ENCODE measurements around the gene FAM221B. TPM values are rescaled to one million over a fixed set of nuclear protein-coding genes. Genes with fewer than 3 reads are reported as not detected.

The FAM221B gene
- total and polyA plus RNA-seq, 7 experiments from 2014 or later: 0.32 TPM; not detected in 6

GRCh38 chr9:35778496-35778895 lies 50.0 kb downstream of the FAM221B start:
- Mint-ChIP-seq H3K27ac (peak overlapping the region in 2 of 9 donors; percentile 11 to 23), H3K27me3 (no peaks in the 10 kb centered on the region), H3K36me3 (peaks cover 2 to 25% (median 10%) of the 10 kb centered on the region in 5 donors), H3K9me3 (no peaks in the 10 kb centered on the region), H3K4me3 (no peak overlapping the region), H3K4me1 (peaks cover 0 to 19% (median 4%) of the 10 kb centered on the region in 7 donors)
- H3K27ac ChIP-seq (ENCODE audit: low read depth, low read length): no peak overlapping the region
- ChIA-PET POLR2A (interaction anchor here (0.6 to 0.8 kb wide), 2 partner anchors 27 to 136 kb away, joined by 3 read pairs; no protein-coding TSS in a partner anchor), CTCF (interaction anchor here (1.0 to 1.1 kb wide), 2 partner anchors 9 to 104 kb away, joined by 4 read pairs; no protein-coding TSS in a partner anchor)
- H3K9me3 ChIP-seq (ENCODE audit: control insufficient read depth in 2 of 3, low read length in 3 of 3): no peaks in the 10 kb centered on the region
- H3K4me3 ChIP-seq (ENCODE audit: low read length): no peak overlapping the region
- H3K27me3 ChIP-seq (ENCODE audit: control insufficient read depth in 2 of 2, insufficient read depth in 2 of 2, low read length in 2 of 2): no peaks in the 10 kb centered on the region
- no peaks in the 10 kb centered on the region for H3K4me1 ChIP-seq (ENCODE audit: control insufficient read depth in 2 of 2, insufficient read depth in 2 of 2, low read length in 2 of 2)
- ATAC-seq (no peak), DNase-seq (no peak)
- intact Hi-C loops (cut with micrococcal nuclease): no loop called here
- H3K36me3 ChIP-seq (ENCODE audit: control insufficient read depth in 2 of 3, insufficient read depth in 3 of 3, low read length in 3 of 3): peaks cover 0 to 3% (median 0%) of the 10 kb centered on the region in 3 experiments

GRCh38 chr9:35776018-35776417 lies 52.5 kb downstream of the FAM221B start:
- no peaks in the 10 kb centered on the region for H3K9me3 ChIP-seq (ENCODE audit: control insufficient read depth in 2 of 3, low read length in 3 of 3)
- no peak overlapping the region for H3K4me3 ChIP-seq (ENCODE audit: low read length)
- Mint-ChIP-seq H3K9me3 (no peaks in the 10 kb centered on the region), H3K27me3 (no peaks in the 10 kb centered on the region), H3K27ac (no peak overlapping the region), H3K36me3 (peaks cover 0 to 17% (median 7%) of the 10 kb centered on the region in 5 donors), H3K4me3 (no peak overlapping the region), H3K4me1 (peaks cover 0 to 19% (median 3%) of the 10 kb centered on the region in 7 donors)
- DNase-seq (no peak), ATAC-seq (no peak)
- ChIA-PET POLR2A (interaction anchor here (1.4 kb wide), 1 partner anchor 36 kb away, joined by 4 read pairs; the partner anchor contains the start of gene SPAG8), CTCF (interaction anchor here (0.6 to 0.8 kb wide), 2 partner anchors 45 to 117 kb away, joined by 3 to 4 read pairs; no protein-coding TSS in a partner anchor)
- no peaks in the 10 kb centered on the region for H3K27me3 ChIP-seq (ENCODE audit: control insufficient read depth in 2 of 2, insufficient read depth in 2 of 2, low read length in 2 of 2)
- intact Hi-C loops (cut with micrococcal nuclease): no loop called here
- no peaks in the 10 kb centered on the region for H3K4me1 ChIP-seq (ENCODE audit: control insufficient read depth in 2 of 2, insufficient read depth in 2 of 2, low read length in 2 of 2)
- peaks cover 0 to 3% (median 0%) of the 10 kb centered on the region in 3 experiments for H3K36me3 ChIP-seq (ENCODE audit: control insufficient read depth in 2 of 3, insufficient read depth in 3 of 3, low read length in 3 of 3)
- H3K27ac ChIP-seq (ENCODE audit: low read depth, low read length): no peak overlapping the region

DNA sequence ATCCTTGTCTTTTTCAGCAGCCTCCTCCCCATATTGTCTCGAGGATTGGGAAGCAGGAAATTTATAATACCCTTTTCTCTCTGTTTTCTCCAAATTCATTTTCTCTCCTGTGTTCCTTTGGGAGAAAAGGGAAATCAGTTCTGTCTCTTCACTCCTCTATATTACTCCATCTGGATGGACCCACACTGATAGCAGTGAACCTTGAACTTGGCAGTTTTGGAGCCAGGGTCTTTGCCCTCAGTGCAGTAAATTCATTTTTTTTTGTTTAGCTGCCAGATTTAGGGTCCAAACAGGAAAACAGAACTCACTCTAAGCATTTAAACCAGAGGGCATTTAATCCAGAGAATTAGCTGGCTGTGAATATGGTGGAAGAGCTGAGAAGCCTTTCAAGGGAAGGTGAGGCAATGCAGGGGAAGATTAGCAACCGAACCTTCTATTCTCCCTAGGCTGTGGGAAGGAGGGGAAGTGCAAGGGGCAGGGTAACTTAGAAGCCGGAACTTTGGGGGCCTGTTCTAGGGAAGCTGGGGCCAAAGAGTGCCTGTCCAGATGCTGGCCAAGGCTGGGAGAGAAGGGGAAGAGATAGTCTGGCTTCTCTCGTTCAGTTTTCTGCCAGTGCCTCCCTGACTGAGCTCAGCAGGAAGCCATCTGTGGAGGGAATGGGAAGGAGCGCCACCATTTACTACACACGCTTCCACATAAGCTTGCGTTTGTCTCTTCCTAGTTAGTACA lies 53.5 kb downstream of the FAM221B start:
- intact Hi-C loops (cut with micrococcal nuclease): loop anchor here in 1 of 2 donors (2.0 kb wide), 1 partner anchor 18 kb away; no protein-coding TSS in a partner anchor
- Mint-ChIP-seq H3K9me3 (no peaks in the 10 kb centered on the region), H3K36me3 (peaks cover 0 to 10% (median 3%) of the 10 kb centered on the region in 5 donors), H3K27ac (peak overlapping the region in 2 of 9 donors; percentile 58 to 80), H3K4me3 (no peak overlapping the region), H3K27me3 (no peaks in the 10 kb centered on the region), H3K4me1 (peaks cover 0 to 19% (median under 1%) of the 10 kb centered on the region in 7 donors)
- ChIA-PET POLR2A (interaction anchor here (1.4 kb wide), 1 partner anchor 37 kb away, joined by 4 read pairs; the partner anchor contains the start of gene SPAG8), CTCF (interaction anchor here (0.9 kb wide), 1 partner anchor 15 kb away, joined by 3 read pairs; no protein-coding TSS in a partner anchor)
- no peak for DNase-seq
- Histone ChIP-seq H3K4me1 (ENCODE audit: control insufficient read depth in 2 of 2, insufficient read depth in 2 of 2, low read length in 2 of 2) (no peaks in the 10 kb centered on the region), H3K36me3 (ENCODE audit: control insufficient read depth in 2 of 3, insufficient read depth in 3 of 3, low read length in 3 of 3) (peaks cover 0 to 3% (median 0%) of the 10 kb centered on the region in 3 experiments), H3K4me3 (ENCODE audit: low read length) (no peak overlapping the region), H3K9me3 (ENCODE audit: control insufficient read depth in 2 of 3, low read length in 3 of 3) (no peaks in the 10 kb centered on the region), H3K27me3 (ENCODE audit: control insufficient read depth in 2 of 2, insufficient read depth in 2 of 2, low read length in 2 of 2) (no peaks in the 10 kb centered on the region), H3K27ac (ENCODE audit: low read depth, low read length) (no peak overlapping the region)
- ATAC-seq: no peak

DNA sequence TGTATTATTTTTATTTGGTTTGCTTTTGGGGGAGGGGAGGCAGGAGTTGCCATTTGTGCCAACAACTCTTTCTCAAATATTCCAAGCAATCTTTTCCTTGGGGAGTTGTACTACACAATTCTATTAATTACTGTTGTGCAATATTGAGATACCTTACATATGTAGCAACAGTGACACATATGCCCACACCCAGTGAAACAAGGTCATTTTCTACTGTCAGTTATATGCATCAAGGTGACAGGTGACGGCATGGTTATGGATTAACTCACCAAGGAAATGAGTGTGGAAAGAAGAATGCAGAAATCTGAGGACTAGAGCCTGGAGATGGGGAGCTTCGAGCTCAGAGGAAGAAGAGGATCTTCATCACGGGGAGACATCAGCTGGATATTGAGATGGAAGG lies 56.6 kb downstream of the FAM221B start:
- no peak for ATAC-seq
- POLR2A ChIA-PET: interaction anchor here (1.2 kb wide), 1 partner anchor 17 kb away, joined by 3 read pairs; no protein-coding TSS in a partner anchor
- CTCF ChIA-PET: interaction anchor here (0.6 kb wide), 1 partner anchor 16 kb away, joined by 3 read pairs; no protein-coding TSS in a partner anchor
- no peaks in the 10 kb centered on the region for H3K9me3 ChIP-seq (ENCODE audit: control insufficient read depth in 2 of 3, low read length in 3 of 3)
- H3K27me3 Mint-ChIP-seq: no peaks in the 10 kb centered on the region
- DNase-seq: no peak
- H3K36me3 ChIP-seq (ENCODE audit: control insufficient read depth in 2 of 3, insufficient read depth in 3 of 3, low read length in 3 of 3): peaks cover 0 to 3% (median 0%) of the 10 kb centered on the region in 3 experiments
- H3K4me3 Mint-ChIP-seq: no peak overlapping the region
- no peaks in the 10 kb centered on the region for H3K9me3 Mint-ChIP-seq
- no peaks in the 10 kb centered on the region for H3K36me3 Mint-ChIP-seq
- intact Hi-C loops (cut with micrococcal nuclease): no loop called here
- no peaks in the 10 kb centered on the region for H3K4me1 ChIP-seq (ENCODE audit: control insufficient read depth in 2 of 2, insufficient read depth in 2 of 2, low read length in 2 of 2)
- H3K27ac Mint-ChIP-seq: no peak overlapping the region
- H3K4me1 Mint-ChIP-seq: peaks cover 0 to 24% (median 9%) of the 10 kb centered on the region in 7 donors
- H3K4me3 ChIP-seq (ENCODE audit: low read length): no peak overlapping the region
- no peak overlapping the region for H3K27ac ChIP-seq (ENCODE audit: low read depth, low read length)
- H3K27me3 ChIP-seq (ENCODE audit: control insufficient read depth in 2 of 2, insufficient read depth in 2 of 2, low read length in 2 of 2): no peaks in the 10 kb centered on the region

DNA sequence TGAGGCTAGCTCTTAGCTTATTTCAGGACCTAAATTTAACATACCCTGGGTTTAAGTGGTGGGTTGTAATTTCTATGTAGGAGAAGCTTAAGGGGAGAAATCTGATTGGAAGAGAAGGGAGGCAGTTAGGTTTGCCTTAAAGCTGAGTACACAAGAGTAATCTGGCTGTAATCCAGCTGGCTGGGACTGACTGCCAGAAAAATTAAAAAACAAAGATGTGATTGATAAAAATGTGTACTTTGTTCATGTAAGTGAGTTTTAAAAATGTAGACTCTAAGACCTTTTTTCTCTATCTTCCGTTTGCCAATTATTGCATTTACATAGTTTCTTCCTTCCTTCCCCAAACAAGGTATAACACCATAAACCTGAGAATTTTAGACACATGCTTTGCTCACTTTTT lies 57.0 kb downstream of the FAM221B start:
- Mint-ChIP-seq H3K4me3 (no peak overlapping the region), H3K36me3 (no peaks in the 10 kb centered on the region), H3K27ac (no peak overlapping the region), H3K4me1 (peaks cover 0 to 27% (median 9%) of the 10 kb centered on the region in 7 donors), H3K9me3 (no peaks in the 10 kb centered on the region), H3K27me3 (no peaks in the 10 kb centered on the region)
- H3K4me1 ChIP-seq (ENCODE audit: control insufficient read depth in 2 of 2, insufficient read depth in 2 of 2, low read length in 2 of 2): no peaks in the 10 kb centered on the region
- DNase-seq (no peak), ATAC-seq (no peak)
- H3K27ac ChIP-seq (ENCODE audit: low read depth, low read length): no peak overlapping the region
- H3K27me3 ChIP-seq (ENCODE audit: control insufficient read depth in 2 of 2, insufficient read depth in 2 of 2, low read length in 2 of 2): no peaks in the 10 kb centered on the region
- H3K9me3 ChIP-seq (ENCODE audit: control insufficient read depth in 2 of 3, low read length in 3 of 3): no peaks in the 10 kb centered on the region
- POLR2A ChIA-PET: interaction anchor here (1.2 kb wide), 1 partner anchor 16 kb away, joined by 3 read pairs; no protein-coding TSS in a partner anchor
- intact Hi-C loops (cut with micrococcal nuclease): no loop called here
- H3K36me3 ChIP-seq (ENCODE audit: control insufficient read depth in 2 of 3, insufficient read depth in 3 of 3, low read length in 3 of 3): peaks cover 0 to 3% (median 0%) of the 10 kb centered on the region in 3 experiments
- H3K4me3 ChIP-seq (ENCODE audit: low read length): no peak overlapping the region
- CTCF ChIA-PET: interaction anchor here (0.6 to 1.3 kb wide), 2 partner anchors 16 to 19 kb away, joined by 3 to 5 read pairs; no protein-coding TSS in a partner anchor

- no peak for DNase-seq
- POLR2A ChIA-PET: interaction anchor here (0.6 to 1.2 kb wide), 2 partner anchors 16 to 140 kb away, joined by 3 read pairs; no protein-coding TSS in a partner anchor
Observed at GRCh38 chr9:35771075-35771433, 57.5 kb downstream of the FAM221B start.

More at GRCh38 chr9:35771075-35771433, 57.5 kb downstream of the FAM221B start:
- H3K4me1 ChIP-seq (ENCODE audit: control insufficient read depth in 2 of 2, insufficient read depth in 2 of 2, low read length in 2 of 2): no peaks in the 10 kb centered on the region
- Mint-ChIP-seq H3K27me3 (no peaks in the 10 kb centered on the region), H3K36me3 (no peaks in the 10 kb centered on the region), H3K27ac (no peak overlapping the region), H3K9me3 (no peaks in the 10 kb centered on the region), H3K4me3 (no peak overlapping the region), H3K4me1 (peaks cover 0 to 32% (median 13%) of the 10 kb centered on the region in 7 donors)
- ATAC-seq: no peak
- no peak overlapping the region for H3K4me3 ChIP-seq (ENCODE audit: low read length)
- peaks cover 0 to 3% (median 0%) of the 10 kb centered on the region in 3 experiments for H3K36me3 ChIP-seq (ENCODE audit: control insufficient read depth in 2 of 3, insufficient read depth in 3 of 3, low read length in 3 of 3)
- intact Hi-C loops (cut with micrococcal nuclease): no loop called here
- no peak overlapping the region for H3K27ac ChIP-seq (ENCODE audit: low read depth, low read length)
- CTCF ChIA-PET: interaction anchor here (1.3 kb wide), 1 partner anchor 20 kb away, joined by 5 read pairs; no protein-coding TSS in a partner anchor
- H3K27me3 ChIP-seq (ENCODE audit: control insufficient read depth in 2 of 2, insufficient read depth in 2 of 2, low read length in 2 of 2): no peaks in the 10 kb centered on the region
- H3K9me3 ChIP-seq (ENCODE audit: control insufficient read depth in 2 of 3, low read length in 3 of 3): no peaks in the 10 kb centered on the region
